ENCODE results near the gene EFNA1. TPM values are rescaled to one million over a fixed set of nuclear protein-coding genes. Genes with fewer than 3 reads are reported as not detected.

Gene EFNA1
- polyA plus RNA-seq, 1 donor from 2014 or later = 0.50 TPM

DNA sequence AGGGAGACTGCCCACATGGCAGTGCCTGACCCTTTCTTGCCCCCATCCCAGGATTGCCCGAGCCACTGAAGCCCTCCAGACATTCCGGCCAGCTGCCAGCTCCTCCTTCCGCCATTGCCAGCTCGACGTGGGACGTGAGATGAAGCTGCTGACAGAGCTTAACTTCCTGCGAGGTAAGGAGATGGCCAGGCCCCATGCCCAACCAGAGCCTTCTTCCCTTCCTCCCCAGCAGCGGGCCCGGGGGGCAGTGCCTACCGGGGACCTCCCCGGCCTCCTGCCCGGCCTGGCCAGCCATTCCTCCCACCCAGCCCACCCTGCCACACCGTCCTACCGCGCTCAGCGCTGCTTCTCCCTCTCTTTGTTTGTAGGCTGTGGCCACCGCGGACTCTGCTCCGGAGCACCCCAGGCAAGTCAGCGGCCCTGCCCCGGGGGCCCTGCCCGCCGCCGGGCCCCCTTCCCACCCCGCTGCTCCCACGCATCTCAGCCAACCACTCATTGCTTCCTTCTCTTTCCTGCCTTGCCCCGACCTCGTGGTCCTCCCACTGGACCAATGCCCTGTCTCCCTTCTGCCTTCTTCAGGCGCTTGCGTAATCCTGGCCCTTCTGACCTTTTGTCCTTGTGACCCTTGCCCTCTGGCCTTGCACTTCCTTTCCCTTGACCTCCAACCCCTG, 50.9 kb downstream of the EFNA1 start:
- no peaks in the 10 kb centered on the region for H4K20me1 ChIP-seq (ENCODE audit: insufficient read depth)
- no peak overlapping the region for H2AFZ ChIP-seq (ENCODE audit: low read depth, low read length)
- no peaks in the 10 kb centered on the region for H3K9me3 ChIP-seq (ENCODE audit: low read length)
- no peaks in the 10 kb centered on the region for H3F3A ChIP-seq (ENCODE audit: insufficient read depth, low read length, poor library complexity, severe bottlenecking)
- no peaks in the 10 kb centered on the region for H3K9me2 ChIP-seq (ENCODE audit: insufficient read depth, low read length)
- no peak overlapping the region for H3K4me3 ChIP-seq (ENCODE audit: low read length)
- H3K27ac ChIP-seq (ENCODE audit: low read length) = no peak overlapping the region
- H3K27me3 ChIP-seq (ENCODE audit: insufficient read depth, low read depth, low read length) = no peaks in the 10 kb centered on the region
- no peak overlapping the region for H3K4me2 ChIP-seq (ENCODE audit: low read length)
- TF ChIP-seq EP300 (conservative IDR thresholded peaks at IDR 0.05; ENCODE audit: poor library complexity, severe bottlenecking) (no peak), EZH2 (IDR thresholded peaks at IDR 0.05; ENCODE audit: borderline replicate concordance, insufficient read depth, low read length, poor library complexity, severe bottlenecking) (no peak), SMC3 (conservative IDR thresholded peaks at IDR 0.05; ENCODE audit: poor library complexity) (no peak), TAF1 (IDR thresholded peaks at IDR 0.05; ENCODE audit: low read depth) (no peak), RAD21 (conservative IDR thresholded peaks at IDR 0.05) (no peak), CTCF (IDR thresholded peaks at IDR 0.05; ENCODE audit: poor library complexity, severe bottlenecking) (no peak), REST (IDR thresholded peaks at IDR 0.05; ENCODE audit: borderline replicate concordance) (no peak), MXI1 (conservative IDR thresholded peaks at IDR 0.05; ENCODE audit: poor library complexity, severe bottlenecking) (no peak), POLR2AphosphoS5 (IDR thresholded peaks at IDR 0.05) (no peak)
- H3K79me2 ChIP-seq (replicated peaks; ENCODE audit: insufficient read depth, low read length) = peaks cover 27% of the 10 kb centered on the region
- no peak overlapping the region for H3K9ac ChIP-seq (ENCODE audit: low read length)
- peaks cover 13% of the 10 kb centered on the region for H3K36me3 ChIP-seq (ENCODE audit: insufficient read depth, low read length)

GRCh38 chr1:155179112-155180031, 51.7 kb downstream of the EFNA1 start:
- H3K27ac ChIP-seq (ENCODE audit: low read length) = no peak overlapping the region
- no peak overlapping the region for H3K9ac ChIP-seq (ENCODE audit: low read length)
- no peaks in the 10 kb centered on the region for H4K20me1 ChIP-seq (ENCODE audit: insufficient read depth)
- peaks cover 13% of the 10 kb centered on the region for H3K36me3 ChIP-seq (ENCODE audit: insufficient read depth, low read length)
- no peaks in the 10 kb centered on the region for H3K27me3 ChIP-seq (ENCODE audit: insufficient read depth, low read depth, low read length)
- H3K9me2 ChIP-seq (ENCODE audit: insufficient read depth, low read length) = no peaks in the 10 kb centered on the region
- H3F3A ChIP-seq (ENCODE audit: insufficient read depth, low read length, poor library complexity, severe bottlenecking) = no peaks in the 10 kb centered on the region
- no peaks in the 10 kb centered on the region for H3K9me3 ChIP-seq (ENCODE audit: low read length)
- no peak overlapping the region for H3K4me3 ChIP-seq (ENCODE audit: low read length)
- TF ChIP-seq REST (IDR thresholded peaks at IDR 0.05; ENCODE audit: borderline replicate concordance) = no peak
- TF ChIP-seq SMC3 (conservative IDR thresholded peaks at IDR 0.05; ENCODE audit: poor library complexity) = no peak
- TF ChIP-seq MXI1 (conservative IDR thresholded peaks at IDR 0.05; ENCODE audit: poor library complexity, severe bottlenecking) = no peak
- TF ChIP-seq EZH2 (IDR thresholded peaks at IDR 0.05; ENCODE audit: borderline replicate concordance, insufficient read depth, low read length, poor library complexity, severe bottlenecking) = no peak
- TF ChIP-seq TAF1 (IDR thresholded peaks at IDR 0.05; ENCODE audit: low read depth) = no peak
- TF ChIP-seq EP300 (conservative IDR thresholded peaks at IDR 0.05; ENCODE audit: poor library complexity, severe bottlenecking) = no peak
- no peak for TF ChIP-seq RAD21 (conservative IDR thresholded peaks at IDR 0.05)
- no peak for TF ChIP-seq POLR2AphosphoS5 (IDR thresholded peaks at IDR 0.05)
- no peak for TF ChIP-seq CTCF (IDR thresholded peaks at IDR 0.05; ENCODE audit: poor library complexity, severe bottlenecking)
- H3K79me2 ChIP-seq (replicated peaks; ENCODE audit: insufficient read depth, low read length) = peaks cover 22% of the 10 kb centered on the region
- no peak overlapping the region for H2AFZ ChIP-seq (ENCODE audit: low read depth, low read length)
- H3K4me2 ChIP-seq (ENCODE audit: low read length) = no peak overlapping the region

Measured in neural cell (in vitro differentiated cells).